ENCODE data around the gene TSPAN11.

The TSPAN11 gene

DNA sequence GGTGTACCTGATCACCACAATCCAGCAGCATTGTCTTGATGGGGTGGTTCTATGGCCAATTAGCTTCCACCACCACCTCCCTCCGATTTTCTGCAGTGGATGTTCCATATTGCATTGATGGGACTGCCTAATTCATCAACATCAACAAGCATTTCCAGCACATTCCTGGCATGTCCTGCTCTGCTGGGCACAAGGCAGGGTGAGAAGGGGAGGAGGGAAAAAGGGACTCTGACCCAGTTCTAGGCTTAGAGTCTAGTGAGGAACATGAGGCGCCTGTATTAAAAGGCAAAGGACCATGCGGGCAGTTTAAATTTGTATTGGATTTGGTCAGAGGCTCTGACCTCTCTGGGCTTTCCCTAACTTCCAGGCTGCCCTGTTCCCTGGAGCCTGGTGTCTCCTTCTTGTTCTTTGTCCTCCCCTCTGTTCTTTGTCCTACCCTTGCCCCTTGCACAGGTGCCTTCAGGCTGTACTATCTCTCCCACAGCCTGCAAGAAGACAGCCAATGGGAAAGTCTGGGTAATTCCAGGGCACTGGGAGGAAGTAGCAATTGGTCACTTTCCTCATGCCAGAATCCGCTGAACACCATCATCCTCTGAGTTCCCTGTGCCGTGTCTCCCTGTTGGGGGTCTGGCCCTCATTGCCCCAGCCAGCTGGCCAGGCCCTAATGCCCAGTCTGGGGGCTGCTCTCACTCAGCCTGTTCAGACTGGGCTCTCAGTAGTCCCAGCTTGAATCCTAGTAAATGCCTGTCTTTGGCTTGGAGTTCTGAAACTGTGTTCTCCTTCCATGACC is 43.3 kb downstream of the TSPAN11 start:
- no peak overlapping the region for H3K27ac ChIP-seq (ENCODE audit: low read length)
- no peak overlapping the region for H3K4me3 ChIP-seq (ENCODE audit: low read length in 2 of 2)
- no peaks in the 10 kb centered on the region for H3K9me3 ChIP-seq (ENCODE audit: control insufficient read depth in 2 of 2, low read length in 2 of 2)
- peaks cover 7% of the 10 kb centered on the region for H3K4me1 ChIP-seq (ENCODE audit: control insufficient read depth, insufficient read depth, low read length)
- H3K9ac ChIP-seq (ENCODE audit: low read length in 2 of 2): no peak overlapping the region
- H3K27me3 ChIP-seq (ENCODE audit: control insufficient read depth in 1 of 2, insufficient read depth in 2 of 2, low read length in 2 of 2): peaks cover 0 to 5% of the 10 kb centered on the region in 2 donors
- no peaks in the 10 kb centered on the region for H3K36me3 ChIP-seq (ENCODE audit: control insufficient read depth in 2 of 2, insufficient read depth in 2 of 2, low read length in 2 of 2)

- Histone ChIP-seq H3K4me3 (ENCODE audit: low read length in 2 of 2) (no peak overlapping the region), H3K9me3 (ENCODE audit: control insufficient read depth in 2 of 2, low read length in 2 of 2) (no peaks in the 10 kb centered on the region), H3K27ac (ENCODE audit: low read length) (no peak overlapping the region), H3K36me3 (ENCODE audit: control insufficient read depth in 2 of 2, insufficient read depth in 2 of 2, low read length in 2 of 2) (no peaks in the 10 kb centered on the region), H3K9ac (ENCODE audit: low read length in 2 of 2) (no peak overlapping the region), H3K27me3 (ENCODE audit: control insufficient read depth in 1 of 2, insufficient read depth in 2 of 2, low read length in 2 of 2) (peaks cover 0 to 5% of the 10 kb centered on the region in 2 donors), H3K4me1 (ENCODE audit: control insufficient read depth, insufficient read depth, low read length) (peaks cover 7% of the 10 kb centered on the region)
Observed at GRCh38 chr12:30970559-30971197, 44.1 kb downstream of the TSPAN11 start.

DNA sequence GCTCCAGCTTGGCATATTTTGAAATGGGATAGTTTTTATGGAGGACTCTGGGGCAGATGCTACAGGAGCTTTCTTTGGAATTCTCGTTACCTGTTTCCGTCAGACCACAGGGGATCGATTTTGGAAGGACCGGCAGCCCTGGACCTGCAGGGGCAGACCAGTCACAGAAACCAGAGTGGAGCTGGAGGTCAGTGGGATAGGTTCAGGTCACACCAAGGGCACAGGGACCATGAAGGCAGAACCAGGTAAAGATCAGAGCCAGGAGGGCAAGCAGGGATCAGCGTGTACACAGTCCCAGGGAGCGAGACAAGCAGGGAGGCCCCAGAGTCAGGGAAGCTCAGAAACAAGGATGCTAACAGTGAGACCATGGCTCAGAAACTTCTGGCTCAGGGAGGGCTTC is 45.5 kb downstream of the TSPAN11 start:
- Histone ChIP-seq H3K9me3 (ENCODE audit: control insufficient read depth in 2 of 2, low read length in 2 of 2) (no peaks in the 10 kb centered on the region), H3K27me3 (ENCODE audit: control insufficient read depth in 1 of 2, insufficient read depth in 2 of 2, low read length in 2 of 2) (peaks cover 0 to 5% of the 10 kb centered on the region in 2 donors), H3K4me3 (ENCODE audit: low read length in 2 of 2) (no peak overlapping the region), H3K36me3 (ENCODE audit: control insufficient read depth in 2 of 2, insufficient read depth in 2 of 2, low read length in 2 of 2) (no peaks in the 10 kb centered on the region), H3K9ac (ENCODE audit: low read length in 2 of 2) (no peak overlapping the region), H3K27ac (ENCODE audit: low read length) (no peak overlapping the region), H3K4me1 (ENCODE audit: control insufficient read depth, insufficient read depth, low read length) (peaks cover 7% of the 10 kb centered on the region)

DNA sequence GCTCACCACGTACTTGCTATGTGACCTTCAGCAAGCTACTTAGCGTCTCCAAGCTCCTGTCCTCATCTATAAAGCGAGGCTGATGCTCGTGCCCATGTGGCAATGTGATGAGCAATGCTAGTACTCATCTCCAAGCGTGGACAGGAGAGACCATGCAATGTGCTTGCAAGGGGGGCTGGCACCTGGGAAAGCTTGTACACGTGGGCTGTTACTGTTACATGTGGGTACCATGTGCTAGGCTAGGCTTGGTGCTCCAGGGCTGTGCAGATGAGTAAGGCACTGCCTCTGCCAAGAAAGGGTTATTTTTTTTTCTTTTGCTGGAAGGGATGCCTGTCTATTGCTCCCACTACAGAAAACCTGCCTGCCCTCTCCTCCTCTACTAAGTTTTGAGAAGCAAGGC is 46.6 kb downstream of the TSPAN11 start:
- Histone ChIP-seq H3K4me3 (ENCODE audit: low read length in 2 of 2) (no peak overlapping the region), H3K36me3 (ENCODE audit: control insufficient read depth in 2 of 2, insufficient read depth in 2 of 2, low read length in 2 of 2) (no peaks in the 10 kb centered on the region), H3K4me1 (ENCODE audit: control insufficient read depth, insufficient read depth, low read length) (peaks cover 9% of the 10 kb centered on the region), H3K27ac (ENCODE audit: low read length) (no peak overlapping the region), H3K9ac (ENCODE audit: low read length in 2 of 2) (no peak overlapping the region), H3K27me3 (ENCODE audit: control insufficient read depth in 1 of 2, insufficient read depth in 2 of 2, low read length in 2 of 2) (peaks cover 0 to 5% of the 10 kb centered on the region in 2 donors), H3K9me3 (ENCODE audit: control insufficient read depth in 2 of 2, low read length in 2 of 2) (no peaks in the 10 kb centered on the region)

GRCh38 chr12:30973830-30974229 is 47.3 kb downstream of the TSPAN11 start:
- peaks cover 0 to 5% of the 10 kb centered on the region in 2 donors for H3K27me3 ChIP-seq (ENCODE audit: control insufficient read depth in 1 of 2, insufficient read depth in 2 of 2, low read length in 2 of 2)
- H3K27ac ChIP-seq (ENCODE audit: low read length): no peak overlapping the region
- H3K36me3 ChIP-seq (ENCODE audit: control insufficient read depth in 2 of 2, insufficient read depth in 2 of 2, low read length in 2 of 2): no peaks in the 10 kb centered on the region
- peaks cover 12% of the 10 kb centered on the region for H3K4me1 ChIP-seq (ENCODE audit: control insufficient read depth, insufficient read depth, low read length)
- H3K9ac ChIP-seq (ENCODE audit: low read length in 2 of 2): no peak overlapping the region
- H3K9me3 ChIP-seq (ENCODE audit: control insufficient read depth in 2 of 2, low read length in 2 of 2): no peaks in the 10 kb centered on the region
- H3K4me3 ChIP-seq (ENCODE audit: low read length in 2 of 2): no peak overlapping the region

DNA sequence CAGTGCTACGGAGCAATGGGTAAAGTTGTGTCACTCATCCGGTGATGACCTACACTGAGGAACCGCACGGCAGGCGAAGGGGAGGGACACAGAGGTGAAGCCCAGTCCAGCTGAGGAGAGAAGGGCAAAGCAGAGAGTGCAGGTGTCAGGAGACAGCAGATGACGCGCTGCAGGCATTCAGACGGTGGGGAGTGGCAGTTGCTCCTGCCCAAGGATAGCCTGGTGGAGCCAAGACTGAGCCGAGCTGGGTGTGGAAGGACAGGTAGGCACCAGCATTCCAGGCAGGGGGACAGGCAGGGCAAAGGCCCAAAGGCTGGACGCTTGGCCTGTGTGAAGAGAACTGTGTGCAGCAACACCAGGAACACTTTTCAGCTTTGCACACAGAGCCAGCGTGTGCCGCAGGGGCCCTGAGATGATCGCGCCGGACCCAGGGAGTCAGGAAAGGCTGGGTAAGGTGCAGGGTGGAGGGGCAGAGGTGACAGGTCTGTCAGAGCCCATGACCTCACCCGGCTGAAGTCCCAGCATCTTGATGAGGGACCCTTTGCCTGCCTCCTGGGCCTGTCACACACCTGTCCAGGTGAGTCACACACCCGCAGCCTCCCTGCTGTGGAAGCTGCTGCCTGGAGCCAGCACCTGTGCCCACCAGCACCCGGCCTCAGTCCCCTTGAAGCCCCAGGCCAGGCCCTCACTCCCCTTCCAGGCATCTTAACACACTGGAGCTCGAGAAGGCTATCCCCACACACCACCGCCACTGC is 48.4 kb downstream of the TSPAN11 start:
- Histone ChIP-seq H3K9ac (ENCODE audit: low read length in 2 of 2) (no peak overlapping the region), H3K27ac (ENCODE audit: low read length) (no peak overlapping the region), H3K36me3 (ENCODE audit: control insufficient read depth in 2 of 2, insufficient read depth in 2 of 2, low read length in 2 of 2) (no peaks in the 10 kb centered on the region), H3K4me1 (ENCODE audit: control insufficient read depth, insufficient read depth, low read length) (peaks cover 12% of the 10 kb centered on the region), H3K4me3 (ENCODE audit: low read length in 2 of 2) (no peak overlapping the region), H3K9me3 (ENCODE audit: control insufficient read depth in 2 of 2, low read length in 2 of 2) (no peaks in the 10 kb centered on the region), H3K27me3 (ENCODE audit: control insufficient read depth in 1 of 2, insufficient read depth in 2 of 2, low read length in 2 of 2) (peaks cover 0 to 5% of the 10 kb centered on the region in 2 donors)

GRCh38 chr12:30975581-30975980 is 49.0 kb downstream of the TSPAN11 start:
- Histone ChIP-seq H3K4me1 (ENCODE audit: control insufficient read depth, insufficient read depth, low read length) (peaks cover 6% of the 10 kb centered on the region), H3K27me3 (ENCODE audit: control insufficient read depth in 1 of 2, insufficient read depth in 2 of 2, low read length in 2 of 2) (peaks cover 0 to 5% of the 10 kb centered on the region in 2 donors), H3K36me3 (ENCODE audit: control insufficient read depth in 2 of 2, insufficient read depth in 2 of 2, low read length in 2 of 2) (no peaks in the 10 kb centered on the region), H3K9ac (ENCODE audit: low read length in 2 of 2) (no peak overlapping the region), H3K4me3 (ENCODE audit: low read length in 2 of 2) (no peak overlapping the region), H3K9me3 (ENCODE audit: control insufficient read depth in 2 of 2, low read length in 2 of 2) (no peaks in the 10 kb centered on the region), H3K27ac (ENCODE audit: low read length) (no peak overlapping the region)

DNA sequence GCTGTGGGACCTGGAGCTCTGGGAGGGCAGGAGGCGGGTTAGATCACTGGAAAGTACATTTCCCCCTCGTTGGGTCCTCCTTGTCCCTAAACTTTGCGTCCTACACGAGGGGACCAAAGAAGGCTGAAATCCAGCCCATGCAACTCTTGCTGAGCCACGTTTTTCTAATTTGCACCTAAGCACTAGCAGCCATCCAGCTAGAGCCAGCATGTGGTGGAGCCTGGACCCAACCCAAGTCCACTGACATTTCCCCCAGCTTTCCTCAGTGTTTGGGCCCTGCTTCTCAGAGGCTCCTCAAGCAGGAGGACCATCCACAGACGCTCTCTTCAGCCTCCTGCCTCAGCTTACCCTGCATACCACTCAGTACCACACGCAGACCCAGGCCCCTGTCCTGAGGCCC is 49.7 kb downstream of the TSPAN11 start:
- H3K4me1 ChIP-seq (ENCODE audit: control insufficient read depth, insufficient read depth, low read length): peaks cover 5% of the 10 kb centered on the region
- peaks cover 0 to 5% of the 10 kb centered on the region in 2 donors for H3K27me3 ChIP-seq (ENCODE audit: control insufficient read depth in 1 of 2, insufficient read depth in 2 of 2, low read length in 2 of 2)
- no peak overlapping the region for H3K9ac ChIP-seq (ENCODE audit: low read length in 2 of 2)
- no peak overlapping the region for H3K27ac ChIP-seq (ENCODE audit: low read length)
- no peak overlapping the region for H3K4me3 ChIP-seq (ENCODE audit: low read length in 2 of 2)
- H3K36me3 ChIP-seq (ENCODE audit: control insufficient read depth in 2 of 2, insufficient read depth in 2 of 2, low read length in 2 of 2): no peaks in the 10 kb centered on the region
- H3K9me3 ChIP-seq (ENCODE audit: control insufficient read depth in 2 of 2, low read length in 2 of 2): no peaks in the 10 kb centered on the region

DNA sequence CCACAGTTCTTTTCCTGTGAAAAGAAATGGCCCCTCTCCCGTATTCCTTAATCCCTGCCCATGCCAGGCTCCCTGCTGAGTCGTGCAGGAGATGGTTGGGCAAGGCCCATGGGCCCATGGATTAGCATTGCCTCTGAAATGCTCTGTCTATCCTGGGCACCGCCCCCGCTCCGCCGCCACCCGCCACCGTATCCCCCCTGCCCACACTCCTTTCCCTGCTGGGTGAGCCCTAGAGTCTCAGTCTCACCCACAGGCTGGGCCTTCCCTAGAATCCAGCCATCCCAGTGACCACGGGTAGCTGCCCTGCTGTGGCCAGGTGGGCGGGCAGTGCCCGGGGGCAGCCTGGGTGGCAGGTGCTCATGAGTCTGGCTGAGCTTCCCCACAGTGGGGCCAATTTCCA is 50.6 kb downstream of the TSPAN11 start:
- peaks cover 0 to 5% of the 10 kb centered on the region in 2 donors for H3K27me3 ChIP-seq (ENCODE audit: control insufficient read depth in 1 of 2, insufficient read depth in 2 of 2, low read length in 2 of 2)

GRCh38 chr12:30977537-30978349 is 51.2 kb downstream of the TSPAN11 start:
- Histone ChIP-seq H3K36me3 (ENCODE audit: control insufficient read depth in 2 of 2, insufficient read depth in 2 of 2, low read length in 2 of 2) (no peaks in the 10 kb centered on the region), H3K9me3 (ENCODE audit: control insufficient read depth in 2 of 2, low read length in 2 of 2) (no peaks in the 10 kb centered on the region), H3K9ac (ENCODE audit: low read length in 2 of 2) (no peak overlapping the region), H3K4me1 (ENCODE audit: control insufficient read depth, insufficient read depth, low read length) (peaks cover 5% of the 10 kb centered on the region), H3K27me3 (ENCODE audit: control insufficient read depth in 1 of 2, insufficient read depth in 2 of 2, low read length in 2 of 2) (peaks cover 0 to 5% of the 10 kb centered on the region in 2 donors), H3K4me3 (ENCODE audit: low read length in 2 of 2) (no peak overlapping the region), H3K27ac (ENCODE audit: low read length) (no peak overlapping the region)

More for the DNA sequence above, 50.6 kb downstream of the TSPAN11 start:
- no peak overlapping the region for H3K4me3 ChIP-seq (ENCODE audit: low read length in 2 of 2)
- H3K9me3 ChIP-seq (ENCODE audit: control insufficient read depth in 2 of 2, low read length in 2 of 2): no peaks in the 10 kb centered on the region
- no peak overlapping the region for H3K9ac ChIP-seq (ENCODE audit: low read length in 2 of 2)
- H3K27ac ChIP-seq (ENCODE audit: low read length): no peak overlapping the region
- H3K36me3 ChIP-seq (ENCODE audit: control insufficient read depth in 2 of 2, insufficient read depth in 2 of 2, low read length in 2 of 2): no peaks in the 10 kb centered on the region
- H3K4me1 ChIP-seq (ENCODE audit: control insufficient read depth, insufficient read depth, low read length): peaks cover 5% of the 10 kb centered on the region

All from stomach smooth muscle (tissue), 2 donors.